ENCODE results near the gene UBE2N.

DNA sequence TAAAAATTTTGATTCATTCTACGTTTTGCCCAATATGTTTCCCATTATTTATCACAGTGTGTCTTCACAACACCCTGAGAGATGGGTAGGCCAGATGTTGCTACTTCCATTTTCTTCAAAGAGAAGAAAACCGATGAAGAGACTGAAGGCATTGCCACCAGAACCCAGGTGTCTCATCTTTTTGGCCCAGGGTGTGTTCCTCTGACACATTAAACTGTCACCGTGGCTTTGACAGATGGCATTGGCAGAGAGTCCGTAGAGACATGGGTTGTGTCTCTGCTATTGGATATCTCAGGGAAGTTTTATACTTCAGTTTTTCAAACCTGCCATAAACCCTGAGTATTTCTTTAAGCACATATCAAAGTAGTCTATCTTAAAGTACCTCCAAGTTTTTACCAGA is 75.3 kb downstream of the UBE2N start:
- TF ChIP-seq, protein P1, sequence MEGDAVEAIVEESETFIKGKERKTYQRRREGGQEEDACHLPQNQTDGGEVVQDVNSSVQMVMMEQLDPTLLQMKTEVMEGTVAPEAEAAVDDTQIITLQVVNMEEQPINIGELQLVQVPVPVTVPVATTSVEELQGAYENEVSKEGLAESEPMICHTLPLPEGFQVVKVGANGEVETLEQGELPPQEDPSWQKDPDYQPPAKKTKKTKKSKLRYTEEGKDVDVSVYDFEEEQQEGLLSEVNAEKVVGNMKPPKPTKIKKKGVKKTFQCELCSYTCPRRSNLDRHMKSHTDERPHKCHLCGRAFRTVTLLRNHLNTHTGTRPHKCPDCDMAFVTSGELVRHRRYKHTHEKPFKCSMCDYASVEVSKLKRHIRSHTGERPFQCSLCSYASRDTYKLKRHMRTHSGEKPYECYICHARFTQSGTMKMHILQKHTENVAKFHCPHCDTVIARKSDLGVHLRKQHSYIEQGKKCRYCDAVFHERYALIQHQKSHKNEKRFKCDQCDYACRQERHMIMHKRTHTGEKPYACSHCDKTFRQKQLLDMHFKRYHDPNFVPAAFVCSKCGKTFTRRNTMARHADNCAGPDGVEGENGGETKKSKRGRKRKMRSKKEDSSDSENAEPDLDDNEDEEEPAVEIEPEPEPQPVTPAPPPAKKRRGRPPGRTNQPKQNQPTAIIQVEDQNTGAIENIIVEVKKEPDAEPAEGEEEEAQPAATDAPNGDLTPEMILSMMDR (IDR thresholded peaks at IDR 0.05) = no peak
- no peak for TF ChIP-seq POLR2A (IDR thresholded peaks at IDR 0.05)

All from thyroid gland (tissue), 4 donors.